WERI-Rb-1 (cell line): ENCODE measurements around the gene CST11.
"Not testable (repeated sequence)": the region's sequence is repeated elsewhere in the genome, so short reads cannot be mapped to it uniquely, and the experiment has no call there.

Source experiments
- DNase-seq: peaks from one replicate; pipeline ENCODE4 v3.0.0-alpha.2; 2020
- H3K27ac ChIP-seq: fragments of 250-450 bp; sonication (Bioruptor Pico); 2 replicates; pipeline ENCODE4 v1.5.1; 2020; ENCODE audit warnings: mild to moderate bottlenecking, moderate library complexity
- H3K27me3 ChIP-seq: fragments of 250-450 bp; sonication (Bioruptor Pico); 2 replicates; pipeline ENCODE4 v1.5.1; 2021; ENCODE audit warnings: mild to moderate bottlenecking, low read depth, moderate library complexity; ENCODE audit not compliant: insufficient read depth, severe bottlenecking
- H3K36me3 ChIP-seq: fragments of 250-450 bp; sonication (Bioruptor Pico); 2 replicates; pipeline ENCODE4 v1.5.1; 2020; ENCODE audit warnings: mild to moderate bottlenecking, moderate library complexity
- H3K4me3 ChIP-seq: 2 replicates; pipeline ENCODE4 v1.5.1; 2011; ENCODE audit warnings: low read depth, mild to moderate bottlenecking, control low read depth, low read length
- H3K9me3 ChIP-seq: fragments of 250-450 bp; sonication (Bioruptor Pico); 2 replicates; pipeline ENCODE4 v1.5.1; 2021; ENCODE audit warnings: mild to moderate bottlenecking, moderate library complexity; ENCODE audit not compliant: severe bottlenecking
- CTCF ChIP-seq: IDR thresholded peaks from 2 replicates; pipeline ENCODE4 v1.5.1; 2011; ENCODE audit warnings: low read depth, mild to moderate bottlenecking, control low read depth, inconsistent platforms, low read length

CST11 gene

GRCh38 chr20:23476015-23476754 is 23.5 kb upstream of the CST11 start:
- Histone ChIP-seq H3K27me3 (no peaks in the 10 kb centered on the region), H3K27ac (no peak overlapping the region), H3K9me3 (no peaks in the 10 kb centered on the region), H3K36me3 (no peaks in the 10 kb centered on the region), H3K4me3 (no peak overlapping the region)
- no peak for TF ChIP-seq CTCF
- DNase-seq, result no peak

- TF ChIP-seq CTCF, result no peak
- H3K4me3 ChIP-seq, result no peak overlapping the region
These were observed 22.7 kb upstream of the CST11 start for GRCh38 chr20:23475395-23475794.

GRCh38 chr20:23473293-23473692 is 20.6 kb upstream of the CST11 start:
- H3K4me3 ChIP-seq, DNase-seq, H3K27me3 ChIP-seq, H3K9me3 ChIP-seq, H3K27ac ChIP-seq, H3K36me3 ChIP-seq: not testable (repeated sequence)

More at GRCh38 chr20:23475395-23475794, 22.7 kb upstream of the CST11 start:
- H3K36me3 ChIP-seq, result no peaks in the 10 kb centered on the region
- H3K27me3 ChIP-seq, result no peaks in the 10 kb centered on the region
- no peak overlapping the region for H3K27ac ChIP-seq
- no peaks in the 10 kb centered on the region for H3K9me3 ChIP-seq
- DNase-seq, result no peak

- not testable (repeated sequence) for H3K27ac ChIP-seq, H3K9me3 ChIP-seq, H3K27me3 ChIP-seq, H3K4me3 ChIP-seq, DNase-seq, H3K36me3 ChIP-seq
These were observed 19.6 kb upstream of the CST11 start for GRCh38 chr20:23472306-23472705.

- not testable (repeated sequence) for H3K27me3 ChIP-seq, H3K36me3 ChIP-seq, H3K27ac ChIP-seq, H3K4me3 ChIP-seq, DNase-seq
- H3K9me3 ChIP-seq, result peaks cover 16% of the 10 kb centered on the region
These were observed 14.3 kb upstream of the CST11 start for GRCh38 chr20:23466961-23467360.

- no peaks in the 10 kb centered on the region for H3K36me3 ChIP-seq
- H3K9me3 ChIP-seq, result peaks cover 4% of the 10 kb centered on the region
- no peaks in the 10 kb centered on the region for H3K27me3 ChIP-seq
- no peak for TF ChIP-seq CTCF
- DNase-seq, result no peak
- H3K4me3 ChIP-seq, result no peak overlapping the region
- no peak overlapping the region for H3K27ac ChIP-seq
These were observed 8.5 kb upstream of the CST11 start for GRCh38 chr20:23461180-23461579.

- Histone ChIP-seq H3K27ac (no peak overlapping the region), H3K4me3 (no peak overlapping the region), H3K9me3 (no peaks in the 10 kb centered on the region), H3K27me3 (no peaks in the 10 kb centered on the region), H3K36me3 (no peaks in the 10 kb centered on the region)
- no peak for TF ChIP-seq CTCF
- DNase-seq, result no peak
These were observed 6.9 kb upstream of the CST11 start for GRCh38 chr20:23459461-23460150.
